GM23338 (cell line): ENCODE results near the gene VEZT.

ENCODE experiments used
- EZH2 ChIP-seq: fragments of 200-600 bp; sonication (generic); IDR thresholded peaks from one replicate; pipeline ENCODE4 v1.8.0; 2017; ENCODE audit warnings: antibody characterized with exemption, mild to moderate bottlenecking, low read depth; ENCODE audit not compliant: unreplicated experiment
- EZH2phosphoT487 ChIP-seq: fragments of 200-600 bp; sonication (generic); IDR thresholded peaks from one replicate; pipeline ENCODE4 v1.8.1; 2018; ENCODE audit warnings: antibody characterized with exemption; ENCODE audit not compliant: unreplicated experiment
- TF ChIP-seq, protein P1 (sequence below), 2 experiments: fragments of 200-600 bp in 1 of 2; sonication (generic) in 1 of 2; conservative IDR thresholded peaks; 2 replicates each; pipeline versions ENCODE4 v1.5.1 to v1.6.1; 2016 to 2017; ENCODE audit warnings: antibody characterized with exemption in 2 of 2, low read depth in 2 of 2, mild to moderate bottlenecking in 2 of 2, moderate library complexity in 1 of 2
- TF ChIP-seq, protein P2 (sequence below): IDR thresholded peaks from one replicate; pipeline ENCODE4 v1.6.1; 2018; ENCODE audit warnings: antibody characterized with exemption; ENCODE audit not compliant: unreplicated experiment

DNA sequence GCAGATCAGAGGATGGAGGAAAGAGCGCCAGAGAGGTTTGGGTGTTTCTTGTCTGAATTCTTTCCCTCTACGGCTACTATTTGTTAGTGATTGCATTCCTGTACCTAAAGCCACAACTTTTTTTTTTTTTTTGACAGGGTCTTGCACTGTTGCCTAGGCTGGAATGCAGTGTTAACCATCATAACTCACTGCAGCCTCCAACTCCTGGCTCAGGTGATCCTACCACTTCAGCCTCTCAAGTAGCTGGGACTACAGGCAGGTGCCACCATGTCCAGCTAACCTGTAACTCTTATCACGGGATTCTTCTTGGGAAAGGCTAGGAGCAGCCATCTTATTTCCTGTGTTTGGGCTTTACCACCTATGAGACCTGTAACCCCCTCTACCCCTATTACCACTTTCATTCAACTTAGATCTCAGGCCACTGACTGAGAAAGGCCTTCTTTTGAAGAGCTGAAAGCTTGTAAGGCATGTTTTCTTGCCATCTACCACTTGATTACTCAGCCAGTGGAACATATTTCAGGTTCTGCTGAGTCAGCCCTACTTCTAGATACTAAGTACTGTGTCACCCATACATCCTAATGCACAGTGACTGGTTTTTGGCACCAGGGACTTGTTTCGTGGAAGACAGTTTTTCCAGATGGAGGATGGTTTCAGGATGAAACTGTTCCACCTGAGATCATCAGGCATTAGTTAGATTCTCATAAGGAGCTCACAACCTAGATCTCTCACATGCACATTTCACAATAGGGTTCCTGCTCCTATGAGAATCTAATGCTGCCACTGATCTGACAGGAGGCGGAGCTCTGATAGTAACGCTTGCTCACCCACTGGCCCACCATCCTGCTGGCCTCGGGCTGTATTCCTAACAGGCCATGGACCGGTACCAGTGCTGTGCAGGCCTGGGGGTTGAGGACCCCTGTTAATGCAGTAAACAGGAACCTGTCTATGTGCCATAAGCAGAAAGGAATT lies 6.9 kb downstream of the VEZT start:
- TF ChIP-seq, protein P1, sequence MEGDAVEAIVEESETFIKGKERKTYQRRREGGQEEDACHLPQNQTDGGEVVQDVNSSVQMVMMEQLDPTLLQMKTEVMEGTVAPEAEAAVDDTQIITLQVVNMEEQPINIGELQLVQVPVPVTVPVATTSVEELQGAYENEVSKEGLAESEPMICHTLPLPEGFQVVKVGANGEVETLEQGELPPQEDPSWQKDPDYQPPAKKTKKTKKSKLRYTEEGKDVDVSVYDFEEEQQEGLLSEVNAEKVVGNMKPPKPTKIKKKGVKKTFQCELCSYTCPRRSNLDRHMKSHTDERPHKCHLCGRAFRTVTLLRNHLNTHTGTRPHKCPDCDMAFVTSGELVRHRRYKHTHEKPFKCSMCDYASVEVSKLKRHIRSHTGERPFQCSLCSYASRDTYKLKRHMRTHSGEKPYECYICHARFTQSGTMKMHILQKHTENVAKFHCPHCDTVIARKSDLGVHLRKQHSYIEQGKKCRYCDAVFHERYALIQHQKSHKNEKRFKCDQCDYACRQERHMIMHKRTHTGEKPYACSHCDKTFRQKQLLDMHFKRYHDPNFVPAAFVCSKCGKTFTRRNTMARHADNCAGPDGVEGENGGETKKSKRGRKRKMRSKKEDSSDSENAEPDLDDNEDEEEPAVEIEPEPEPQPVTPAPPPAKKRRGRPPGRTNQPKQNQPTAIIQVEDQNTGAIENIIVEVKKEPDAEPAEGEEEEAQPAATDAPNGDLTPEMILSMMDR (conservative IDR thresholded peaks at IDR 0.05; ENCODE audit: low read depth in 2 of 2) = no peak
- no peak for TF ChIP-seq EZH2
- TF ChIP-seq, protein P2, sequence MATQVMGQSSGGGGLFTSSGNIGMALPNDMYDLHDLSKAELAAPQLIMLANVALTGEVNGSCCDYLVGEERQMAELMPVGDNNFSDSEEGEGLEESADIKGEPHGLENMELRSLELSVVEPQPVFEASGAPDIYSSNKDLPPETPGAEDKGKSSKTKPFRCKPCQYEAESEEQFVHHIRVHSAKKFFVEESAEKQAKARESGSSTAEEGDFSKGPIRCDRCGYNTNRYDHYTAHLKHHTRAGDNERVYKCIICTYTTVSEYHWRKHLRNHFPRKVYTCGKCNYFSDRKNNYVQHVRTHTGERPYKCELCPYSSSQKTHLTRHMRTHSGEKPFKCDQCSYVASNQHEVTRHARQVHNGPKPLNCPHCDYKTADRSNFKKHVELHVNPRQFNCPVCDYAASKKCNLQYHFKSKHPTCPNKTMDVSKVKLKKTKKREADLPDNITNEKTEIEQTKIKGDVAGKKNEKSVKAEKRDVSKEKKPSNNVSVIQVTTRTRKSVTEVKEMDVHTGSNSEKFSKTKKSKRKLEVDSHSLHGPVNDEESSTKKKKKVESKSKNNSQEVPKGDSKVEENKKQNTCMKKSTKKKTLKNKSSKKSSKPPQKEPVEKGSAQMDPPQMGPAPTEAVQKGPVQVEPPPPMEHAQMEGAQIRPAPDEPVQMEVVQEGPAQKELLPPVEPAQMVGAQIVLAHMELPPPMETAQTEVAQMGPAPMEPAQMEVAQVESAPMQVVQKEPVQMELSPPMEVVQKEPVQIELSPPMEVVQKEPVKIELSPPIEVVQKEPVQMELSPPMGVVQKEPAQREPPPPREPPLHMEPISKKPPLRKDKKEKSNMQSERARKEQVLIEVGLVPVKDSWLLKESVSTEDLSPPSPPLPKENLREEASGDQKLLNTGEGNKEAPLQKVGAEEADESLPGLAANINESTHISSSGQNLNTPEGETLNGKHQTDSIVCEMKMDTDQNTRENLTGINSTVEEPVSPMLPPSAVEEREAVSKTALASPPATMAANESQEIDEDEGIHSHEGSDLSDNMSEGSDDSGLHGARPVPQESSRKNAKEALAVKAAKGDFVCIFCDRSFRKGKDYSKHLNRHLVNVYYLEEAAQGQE = no peak
- TF ChIP-seq EZH2phosphoT487 = no peak
